Breast epithelium (tissue), 4 donors: ENCODE measurements around the gene HGD. TPM values are rescaled to one million over a fixed set of nuclear protein-coding genes. Genes with fewer than 3 reads are reported as not detected.
"Not testable (repeated sequence)": the region's sequence is repeated elsewhere in the genome, so short reads cannot be mapped to it uniquely, and the experiment has no call there.

ENCODE experiments used
- DNase-seq, 2 donors: peaks; one replicate each; pipeline ENCODE4 v3.0.0-alpha.2; 2019; ENCODE audit warnings: low spot score in 2 of 2
- H3K27ac ChIP-seq, 2 donors: fragments of 200-600 bp; sonication (generic) in 1 of 2; one replicate each; pipeline ENCODE4 v1.5.1; 2016 to 2019; ENCODE audit warnings: mild to moderate bottlenecking in 1 of 2
- H3K27me3 ChIP-seq, 2 donors: fragments of 200-600 bp; sonication (generic) in 1 of 2; one replicate each; pipeline versions ENCODE4 v1.5.1 to v1.6.0; 2017 to 2019; ENCODE audit warnings: control low read depth in 1 of 2, mild to moderate bottlenecking in 1 of 2
- H3K36me3 ChIP-seq: fragments of 200-600 bp; one replicate; pipeline ENCODE4 v1.5.1; 2019
- H3K4me1 ChIP-seq, 2 donors: fragments of 200-600 bp; sonication (generic); one replicate each; pipeline ENCODE4 v1.5.1; 2016 to 2019; ENCODE audit warnings: control low read depth in 1 of 2
- H3K4me3 ChIP-seq, 3 donors: fragments of 200-600 bp; sonication (generic); 1 replicate in 2 of 3; 2 replicates in 1 of 3; pipeline ENCODE4 v1.5.1; 2016 to 2019; ENCODE audit warnings: mild to moderate bottlenecking in 3 of 3, moderate library complexity in 2 of 3
- H3K9me3 ChIP-seq, 2 donors: fragments of 200-600 bp; sonication (generic) in 1 of 2; one replicate each; pipeline ENCODE4 v1.5.1; 2016 to 2019; ENCODE audit warnings: control low read depth in 1 of 2
- CTCF ChIP-seq, 3 donors: fragments of 450-650 bp; IDR thresholded peaks; one replicate each; pipeline ENCODE4 v1.5.1; 2016 to 2017; ENCODE audit warnings: antibody characterized with exemption in 3 of 3, mild to moderate bottlenecking in 3 of 3, moderate library complexity in 3 of 3
- POLR2A ChIP-seq: fragments of 450-650 bp; IDR thresholded peaks from one replicate; pipeline ENCODE4 v1.6.1; 2016; ENCODE audit warnings: antibody characterized with exemption, mild to moderate bottlenecking, moderate library complexity
- POLR2AphosphoS5 ChIP-seq, 3 donors: sonication (generic); formaldehyde crosslinking; IDR thresholded peaks; one replicate each; pipeline ENCODE4 v1.6.1; 2017; ENCODE audit warnings: antibody characterized with exemption in 3 of 3
- intact Hi-C: fragments of 100-400 bp; cut with DNase I; formaldehyde crosslinking; loops from one replicate; pipeline ENCODE4 v1.15.1; 2023; ENCODE audit warnings: low total_unique reads
- total RNA-seq, 3 donors: library from RNA; depleted of rRNA; stranded (reverse); fragments of >200 nt; gene quantifications; one replicate each; pipeline ENCODE4 v1.1.0, GENCODE V29; 2016

Gene HGD
- total RNA-seq, 3 donors from 2014 or later, result 5.1 to 25.9 TPM; not detected in 1

DNA sequence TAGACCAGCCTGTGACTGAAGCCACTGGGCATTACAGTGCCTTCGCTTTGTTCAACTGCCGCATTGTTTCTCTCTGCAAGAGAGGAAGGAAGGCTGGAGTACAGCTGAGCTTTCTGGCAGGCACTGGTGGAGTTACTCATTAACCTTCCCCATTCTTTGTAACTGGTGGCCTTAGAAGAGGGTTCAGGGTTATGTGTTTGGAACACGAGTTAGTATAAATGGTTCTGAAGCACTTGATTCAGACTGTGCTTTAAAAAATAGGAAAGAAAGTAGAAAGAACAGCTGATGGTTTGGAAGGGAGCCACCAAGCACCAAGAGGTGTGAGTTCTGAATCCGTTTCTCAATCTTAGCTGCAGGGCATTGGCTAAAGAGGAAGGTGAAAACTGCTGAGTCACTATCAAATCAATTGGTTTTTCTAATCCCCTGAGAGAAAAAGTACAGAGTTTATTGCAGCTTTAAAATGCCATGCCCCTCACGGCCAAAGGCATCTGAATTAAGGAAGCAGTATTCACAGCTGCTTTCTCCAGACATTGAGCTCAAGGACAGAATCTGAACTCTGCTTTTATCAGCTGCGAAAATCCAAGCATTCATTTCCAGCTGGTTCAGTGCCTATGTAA is 3.6 kb downstream of the HGD start:
- Histone ChIP-seq H3K9me3 (no peaks in the 10 kb centered on the region), H3K27ac (peak overlapping the region; percentile 13 to 29), H3K36me3 (no peaks in the 10 kb centered on the region), H3K4me3 (peak overlapping the region in 1 of 3 donors; percentile 35), H3K27me3 (no peaks in the 10 kb centered on the region), H3K4me1 (peaks cover 0 to 4% of the 10 kb centered on the region in 2 donors)
- no peak for TF ChIP-seq CTCF (IDR thresholded peaks at IDR 0.05)
- peak in 1 of 3 donors; percentile 11 for TF ChIP-seq POLR2AphosphoS5 (IDR thresholded peaks at IDR 0.05)
- intact Hi-C loops, result no loop called here
- DNase-seq, result peak in 1 of 2 donors; percentile 26

GRCh38 chr3:120677193-120677592 is 4.8 kb downstream of the HGD start:
- H3K4me3 ChIP-seq, H3K36me3 ChIP-seq, intact Hi-C loops, H3K9me3 ChIP-seq, DNase-seq, H3K27ac ChIP-seq, H3K4me1 ChIP-seq, H3K27me3 ChIP-seq: not testable (repeated sequence)

DNA sequence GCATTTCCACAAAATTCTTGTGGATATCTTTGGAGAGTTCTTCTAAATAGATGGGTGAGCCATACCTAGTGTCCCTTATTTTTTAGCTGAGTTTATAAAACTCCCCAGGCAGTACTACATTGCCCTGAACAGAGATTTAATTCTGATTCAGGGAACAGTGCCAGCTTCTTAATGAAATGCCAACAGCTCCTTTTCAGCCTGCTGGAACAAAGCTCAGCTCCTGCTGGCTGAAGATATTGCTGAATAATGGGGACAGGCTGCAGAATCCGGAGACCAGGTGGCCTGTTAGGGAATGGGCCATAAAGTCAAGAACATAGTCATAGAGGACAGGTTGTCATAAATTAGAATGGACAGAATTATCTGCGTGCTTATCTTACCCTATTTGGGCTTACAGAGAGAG is 8.9 kb downstream of the HGD start:
- Histone ChIP-seq H3K9me3 (no peaks in the 10 kb centered on the region), H3K4me1 (no peaks in the 10 kb centered on the region), H3K27me3 (no peaks in the 10 kb centered on the region), H3K27ac (no peak overlapping the region), H3K36me3 (no peaks in the 10 kb centered on the region), H3K4me3 (no peak overlapping the region)
- TF ChIP-seq POLR2A (no peak), POLR2AphosphoS5 (IDR thresholded peaks at IDR 0.05) (no peak), CTCF (IDR thresholded peaks at IDR 0.05) (no peak)
- no peak for DNase-seq
- intact Hi-C loops, result no loop called here

DNA sequence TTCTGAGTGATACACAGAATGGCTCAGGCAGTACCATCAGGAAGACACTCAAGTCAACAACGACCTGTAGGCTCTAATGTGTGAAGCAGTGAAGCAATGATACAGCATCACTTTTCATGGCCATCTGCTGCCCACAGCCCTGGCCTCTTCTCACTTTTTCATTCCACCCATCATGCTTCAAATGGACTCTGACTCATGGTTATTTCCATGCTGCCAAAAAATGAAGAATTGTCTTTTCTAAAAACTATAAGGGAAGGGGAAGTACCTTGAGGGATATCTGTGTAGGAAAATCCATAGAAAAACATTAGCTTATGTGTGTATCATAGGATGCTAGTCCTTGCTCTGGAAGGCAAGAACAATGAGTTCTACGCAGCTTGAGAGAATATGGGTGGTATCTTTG is 11.5 kb downstream of the HGD start:
- Histone ChIP-seq H3K27me3 (no peaks in the 10 kb centered on the region), H3K36me3 (no peaks in the 10 kb centered on the region), H3K9me3 (no peaks in the 10 kb centered on the region), H3K4me3 (no peak overlapping the region), H3K4me1 (no peaks in the 10 kb centered on the region), H3K27ac (no peak overlapping the region)
- intact Hi-C loops, result no loop called here
- no peak for DNase-seq
- TF ChIP-seq CTCF (IDR thresholded peaks at IDR 0.05), result no peak
- no peak for TF ChIP-seq POLR2A
- TF ChIP-seq POLR2AphosphoS5 (IDR thresholded peaks at IDR 0.05), result no peak

GRCh38 chr3:120664926-120665325 is 17.1 kb downstream of the HGD start:
- no peak for DNase-seq
- TF ChIP-seq POLR2A (no peak), POLR2AphosphoS5 (IDR thresholded peaks at IDR 0.05) (no peak), CTCF (IDR thresholded peaks at IDR 0.05) (no peak)
- H3K4me1 ChIP-seq, result no peaks in the 10 kb centered on the region
- intact Hi-C loops, result no loop called here
- H3K36me3 ChIP-seq, result no peaks in the 10 kb centered on the region
- no peak overlapping the region for H3K4me3 ChIP-seq
- H3K27me3 ChIP-seq, result no peaks in the 10 kb centered on the region
- no peaks in the 10 kb centered on the region for H3K9me3 ChIP-seq
- H3K27ac ChIP-seq, result no peak overlapping the region

DNA sequence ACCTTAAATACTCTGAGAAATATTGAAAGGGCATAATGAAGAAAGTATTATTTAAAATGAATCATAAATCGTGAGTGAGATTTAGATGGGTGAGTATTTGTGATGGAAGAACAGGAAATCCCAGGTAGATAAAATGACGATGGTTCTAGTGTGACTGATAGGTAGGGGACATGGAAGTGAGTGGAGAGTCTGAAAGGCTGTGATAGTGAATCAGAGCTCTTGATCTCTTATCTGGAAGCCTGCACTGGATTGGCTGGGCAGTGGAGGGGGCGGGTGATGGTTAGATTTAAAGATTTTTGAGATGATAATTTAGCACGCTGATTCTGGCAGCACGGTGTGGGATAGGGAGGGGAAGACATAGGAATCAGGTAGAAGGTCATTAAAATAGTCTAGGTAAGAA is 20.1 kb downstream of the HGD start:
- Histone ChIP-seq H3K9me3 (no peaks in the 10 kb centered on the region), H3K4me3 (no peak overlapping the region), H3K4me1 (no peaks in the 10 kb centered on the region), H3K27ac (no peak overlapping the region), H3K27me3 (no peaks in the 10 kb centered on the region), H3K36me3 (no peaks in the 10 kb centered on the region)
- intact Hi-C loops, result no loop called here
- no peak for DNase-seq
- TF ChIP-seq POLR2AphosphoS5 (IDR thresholded peaks at IDR 0.05), result no peak
- no peak for TF ChIP-seq CTCF (IDR thresholded peaks at IDR 0.05)
- no peak for TF ChIP-seq POLR2A
